RWPE1 (cell line): ENCODE data around the gene CDK6.
"Not testable (repeated sequence)": the region's sequence is repeated elsewhere in the genome, so short reads cannot be mapped to it uniquely, and the experiment has no call there.

Experiments
- CTCF ChIA-PET: fragments of 350-600 bp; sonication (Branson Sonifier 250); formaldehyde crosslinking; extraction: SDS; loops from one replicate; lab custom pipeline; 2021; lab: Yijun Ruan, JAX
- POLR2A ChIA-PET: fragments of 400-600 bp; formaldehyde crosslinking; extraction: SDS; loops from one replicate; lab custom pipeline; 2020; ENCODE audit warnings: antibody characterized with exemption; ENCODE audit not compliant: low non-redundant PET; lab: Yijun Ruan, JAX
- DNase-seq: peaks from one replicate; pipeline ENCODE4 v3.0.0; 2012; ENCODE audit warnings: low spot score
- H3K27ac ChIP-seq: fragments of 450-650 bp; 2 replicates; pipeline ENCODE4 v1.5.1; 2017
- TF ChIP-seq, protein P1 (sequence below): fragments of 450-650 bp; conservative IDR thresholded peaks from 2 replicates; pipeline ENCODE4 v1.5.1; 2017; ENCODE audit warnings: low read depth, mild to moderate bottlenecking

Gene CDK6

DNA sequence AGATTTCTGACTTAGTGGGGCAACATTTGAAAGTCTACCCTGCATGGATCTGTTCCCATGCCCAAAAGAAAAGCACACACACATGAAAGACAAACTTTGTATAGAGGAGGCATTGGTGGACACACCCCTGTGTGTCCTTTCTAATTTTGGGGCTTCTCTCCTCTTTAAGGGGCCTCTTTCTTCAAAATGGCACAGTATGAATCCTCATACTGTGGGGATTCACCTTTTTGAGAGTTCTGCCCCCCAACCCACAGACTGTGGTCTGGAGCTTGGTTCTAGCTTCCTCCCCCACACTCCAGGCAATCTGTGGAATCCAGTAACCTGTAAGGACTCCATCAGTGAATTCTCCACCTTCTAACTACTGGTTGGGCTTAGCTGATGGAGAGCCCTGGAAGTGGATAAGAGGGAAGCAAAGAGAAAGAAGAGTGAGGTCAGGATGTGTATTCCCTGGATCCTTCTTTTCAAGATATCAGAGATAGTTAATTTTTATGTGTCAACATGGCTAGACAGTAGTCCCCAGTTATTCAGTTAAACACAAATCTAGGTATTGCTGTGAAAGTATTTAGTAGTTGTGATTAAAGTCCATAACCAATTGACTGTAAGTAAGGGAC lies 32.4 kb upstream of the CDK6 start:
- DNase-seq = no peak
- H3K27ac ChIP-seq = no peak overlapping the region
- TF ChIP-seq, protein P1, sequence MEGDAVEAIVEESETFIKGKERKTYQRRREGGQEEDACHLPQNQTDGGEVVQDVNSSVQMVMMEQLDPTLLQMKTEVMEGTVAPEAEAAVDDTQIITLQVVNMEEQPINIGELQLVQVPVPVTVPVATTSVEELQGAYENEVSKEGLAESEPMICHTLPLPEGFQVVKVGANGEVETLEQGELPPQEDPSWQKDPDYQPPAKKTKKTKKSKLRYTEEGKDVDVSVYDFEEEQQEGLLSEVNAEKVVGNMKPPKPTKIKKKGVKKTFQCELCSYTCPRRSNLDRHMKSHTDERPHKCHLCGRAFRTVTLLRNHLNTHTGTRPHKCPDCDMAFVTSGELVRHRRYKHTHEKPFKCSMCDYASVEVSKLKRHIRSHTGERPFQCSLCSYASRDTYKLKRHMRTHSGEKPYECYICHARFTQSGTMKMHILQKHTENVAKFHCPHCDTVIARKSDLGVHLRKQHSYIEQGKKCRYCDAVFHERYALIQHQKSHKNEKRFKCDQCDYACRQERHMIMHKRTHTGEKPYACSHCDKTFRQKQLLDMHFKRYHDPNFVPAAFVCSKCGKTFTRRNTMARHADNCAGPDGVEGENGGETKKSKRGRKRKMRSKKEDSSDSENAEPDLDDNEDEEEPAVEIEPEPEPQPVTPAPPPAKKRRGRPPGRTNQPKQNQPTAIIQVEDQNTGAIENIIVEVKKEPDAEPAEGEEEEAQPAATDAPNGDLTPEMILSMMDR = no peak
- ChIA-PET CTCF (interaction anchor here (0.8 kb wide), 1 partner anchor 9 kb away, joined by 3 read pairs; no protein-coding TSS in a partner anchor), POLR2A (no interaction called here)

DNA sequence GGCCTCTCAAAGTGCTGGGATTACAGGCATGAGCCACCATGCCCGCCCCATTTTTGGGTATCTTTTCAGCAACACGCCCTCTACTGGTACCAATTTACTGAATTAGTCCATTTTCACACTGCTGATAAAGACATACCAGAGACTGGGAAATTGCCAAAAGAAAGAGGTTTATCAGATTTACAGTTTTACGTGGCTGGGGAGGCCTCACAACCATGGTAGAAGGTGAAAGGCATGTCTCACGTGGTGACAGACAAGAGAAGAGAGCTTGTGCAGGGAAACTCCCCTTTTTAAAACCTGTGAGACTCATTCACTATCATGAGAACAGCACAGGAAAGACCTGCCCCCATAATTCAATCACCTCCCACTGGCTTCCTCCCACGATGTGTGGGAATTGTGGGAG lies 27.8 kb upstream of the CDK6 start:
- POLR2A ChIA-PET, H3K27ac ChIP-seq, DNase-seq, CTCF ChIA-PET: not testable (repeated sequence)

DNA sequence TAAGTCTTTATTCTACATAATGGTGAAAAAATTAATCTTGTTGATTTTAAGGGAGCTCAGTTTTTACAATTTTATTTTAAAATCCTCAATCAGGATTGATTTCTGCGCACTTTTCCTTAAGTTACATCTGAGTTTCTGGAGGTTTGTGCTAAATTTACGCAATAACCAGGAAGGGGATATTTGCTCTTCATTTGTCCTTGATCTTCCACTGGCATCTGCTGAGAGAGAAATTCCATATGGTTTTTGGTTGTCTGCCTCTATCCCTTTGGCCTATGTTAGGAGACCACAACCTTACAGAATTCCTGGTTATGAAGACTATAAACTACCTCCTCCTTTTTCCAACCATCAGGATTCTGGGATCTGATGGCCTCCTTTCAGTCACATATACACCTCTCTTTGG lies 20.1 kb upstream of the CDK6 start:
- H3K27ac ChIP-seq = no peak overlapping the region
- TF ChIP-seq, protein P1 = no peak
- DNase-seq = no peak
- ChIA-PET POLR2A (no interaction called here), CTCF (no interaction called here)

DNA sequence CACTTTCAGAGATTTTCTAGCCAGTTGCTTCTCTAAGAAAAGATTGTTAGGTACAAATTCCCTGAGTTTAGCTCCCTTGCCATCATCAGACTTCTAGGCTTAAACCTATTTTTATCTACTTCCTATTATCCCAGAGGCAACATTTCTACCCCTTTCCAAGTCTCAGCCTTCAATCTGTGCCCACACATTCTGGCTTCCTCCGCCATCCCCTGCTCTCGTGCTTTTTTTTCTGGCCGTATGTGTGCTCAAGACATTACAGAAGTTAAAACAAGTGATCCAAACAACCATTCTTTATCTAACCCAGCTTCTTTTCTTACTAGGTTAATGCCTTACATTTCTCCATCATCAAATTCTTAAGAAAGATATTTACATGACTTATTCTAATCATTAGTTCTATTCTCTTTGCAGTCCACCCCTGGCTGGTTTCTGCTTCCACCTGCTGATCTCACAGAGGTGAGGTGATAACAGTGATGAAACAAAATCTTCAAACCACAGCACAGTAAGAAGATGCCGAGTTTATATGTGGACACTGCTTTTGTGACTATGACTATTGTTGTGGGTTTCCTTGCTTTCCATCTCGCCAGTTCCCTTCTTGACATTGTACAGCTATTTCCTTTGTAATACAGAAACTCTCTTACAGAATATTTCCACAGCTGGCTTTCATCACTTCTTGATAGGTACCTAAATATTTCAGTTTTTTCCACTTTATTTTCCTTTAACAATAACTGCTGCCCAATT lies 18.3 kb upstream of the CDK6 start:
- ChIA-PET POLR2A (no interaction called here), CTCF (no interaction called here)
- TF ChIP-seq, protein P1 = no peak
- DNase-seq = no peak
- no peak overlapping the region for H3K27ac ChIP-seq

DNA sequence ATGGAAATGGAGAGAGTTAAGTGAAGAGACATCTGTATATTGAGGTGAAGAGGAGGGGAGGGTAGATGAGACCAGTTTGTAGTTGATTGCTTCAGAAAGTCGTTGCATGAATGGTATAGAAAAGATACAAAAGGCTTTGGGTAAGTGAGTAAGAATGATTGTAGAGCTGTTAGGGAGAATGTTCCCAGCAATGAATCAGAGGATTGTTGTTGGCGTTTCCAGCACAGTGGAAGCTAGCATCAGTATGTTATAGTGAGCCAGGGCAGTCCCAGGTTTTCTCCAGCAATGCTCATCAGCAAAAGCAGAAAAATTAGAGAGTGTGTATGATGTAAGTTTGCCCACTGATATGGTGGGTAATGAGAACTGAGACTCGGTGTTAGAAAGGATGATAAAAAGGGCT lies 15.4 kb upstream of the CDK6 start:
- POLR2A ChIA-PET = no interaction called here
- DNase-seq = no peak
- CTCF ChIA-PET = interaction anchor here (0.6 kb wide), 1 partner anchor 167 kb away, joined by 5 read pairs; no protein-coding TSS in a partner anchor
- TF ChIP-seq, protein P1 = no peak
- H3K27ac ChIP-seq = no peak overlapping the region

DNA sequence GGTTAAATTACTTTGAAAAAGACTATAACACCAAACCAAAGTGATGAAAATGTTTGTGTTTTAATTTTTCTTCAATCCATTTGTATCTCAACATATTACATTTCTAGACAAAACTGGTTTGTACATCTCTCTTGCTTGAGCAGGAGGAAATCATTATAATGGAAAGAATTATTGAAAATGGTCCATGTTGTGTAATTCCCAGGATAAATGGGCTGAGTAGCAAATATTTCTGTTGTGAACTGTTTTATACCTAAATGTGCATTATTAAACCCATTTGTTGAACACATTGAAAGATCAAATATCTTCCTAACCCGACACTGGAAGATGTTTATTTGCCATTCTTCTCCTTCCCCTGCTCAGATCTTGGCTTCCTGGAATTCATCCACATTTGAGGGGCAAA lies 14.1 kb upstream of the CDK6 start:
- no peak for DNase-seq
- POLR2A ChIA-PET = no interaction called here
- TF ChIP-seq, protein P1 = no peak
- H3K27ac ChIP-seq = no peak overlapping the region
- CTCF ChIA-PET = interaction anchor here (0.6 kb wide), 1 partner anchor 162 kb away, joined by 4 read pairs; no protein-coding TSS in a partner anchor

DNA sequence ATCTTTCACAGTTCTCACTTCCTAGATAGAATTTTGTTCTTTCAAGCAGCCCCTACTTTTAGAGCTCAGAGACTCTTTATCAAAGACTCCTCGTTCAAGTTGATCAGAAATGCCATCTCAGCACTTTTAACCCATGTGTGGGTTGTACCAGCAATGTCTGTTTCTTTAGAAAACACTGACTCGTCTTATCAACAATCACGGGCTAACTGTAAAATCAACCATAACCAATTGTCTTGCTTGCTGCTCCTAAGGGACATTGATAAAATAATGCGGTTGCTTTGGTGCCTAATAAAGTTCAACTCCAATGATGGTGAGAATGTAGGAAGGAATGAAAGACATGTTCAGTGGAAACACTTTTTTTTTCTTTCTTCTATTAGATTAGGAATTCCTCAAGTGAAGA lies 12.9 kb upstream of the CDK6 start:
- H3K27ac ChIP-seq = no peak overlapping the region
- TF ChIP-seq, protein P1 = no peak
- POLR2A ChIA-PET = no interaction called here
- DNase-seq = no peak
- CTCF ChIA-PET = no interaction called here
